LNCAP (cell line): ENCODE results near the gene PHF2.

Experiments
- CTCF ChIP-seq: fragments of 450-650 bp; IDR thresholded peaks from 2 replicates; pipeline ENCODE4 v1.5.1; 2017; ENCODE audit warnings: mild to moderate bottlenecking

The PHF2 gene

DNA sequence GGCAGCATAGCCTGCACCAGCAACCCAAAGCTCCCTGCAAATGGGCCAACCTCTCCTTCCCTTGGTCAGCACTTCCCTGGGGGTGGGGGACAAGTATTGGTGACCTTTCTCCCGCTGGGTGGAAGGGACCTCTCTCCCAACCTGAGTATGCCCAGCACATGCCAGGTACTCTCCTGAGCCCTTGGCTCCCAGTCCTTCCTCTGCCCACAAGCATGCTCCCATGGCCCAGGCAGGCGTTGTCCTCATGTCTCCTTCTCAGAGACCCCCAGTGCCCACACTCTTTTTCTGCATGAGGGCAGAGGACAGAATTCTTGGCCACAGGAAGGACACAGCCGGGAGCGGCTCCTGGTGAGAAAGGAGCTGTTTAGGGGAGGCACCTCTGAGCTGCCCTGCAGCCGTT is 60.3 kb downstream of the PHF2 start:
- TF ChIP-seq CTCF = no peak

GRCh38 chr9:93637886-93638285 is 61.5 kb downstream of the PHF2 start:
- no peak for TF ChIP-seq CTCF

- no peak for TF ChIP-seq CTCF
Measured at GRCh38 chr9:93640027-93640426, 63.6 kb downstream of the PHF2 start.

DNA sequence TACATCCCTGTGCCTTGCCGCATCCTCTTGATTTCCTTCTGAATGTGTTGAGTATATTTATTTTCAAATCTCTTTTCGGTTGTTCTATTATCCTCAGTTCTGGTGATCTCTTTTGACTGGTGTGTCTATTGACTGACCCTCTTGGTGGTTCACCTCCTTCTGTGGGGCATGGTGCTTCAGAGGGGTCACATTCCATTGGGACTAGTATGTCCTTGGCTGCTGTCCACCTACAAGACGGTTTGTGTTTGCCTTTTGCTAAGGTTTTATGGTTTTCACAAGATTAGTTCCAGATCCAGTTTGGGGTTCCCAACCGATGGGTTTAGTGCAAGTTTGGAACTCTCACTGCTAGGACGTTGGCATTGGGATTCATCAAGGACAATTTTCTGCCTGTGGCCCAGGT is 66.6 kb downstream of the PHF2 start:
- TF ChIP-seq CTCF = no peak

DNA sequence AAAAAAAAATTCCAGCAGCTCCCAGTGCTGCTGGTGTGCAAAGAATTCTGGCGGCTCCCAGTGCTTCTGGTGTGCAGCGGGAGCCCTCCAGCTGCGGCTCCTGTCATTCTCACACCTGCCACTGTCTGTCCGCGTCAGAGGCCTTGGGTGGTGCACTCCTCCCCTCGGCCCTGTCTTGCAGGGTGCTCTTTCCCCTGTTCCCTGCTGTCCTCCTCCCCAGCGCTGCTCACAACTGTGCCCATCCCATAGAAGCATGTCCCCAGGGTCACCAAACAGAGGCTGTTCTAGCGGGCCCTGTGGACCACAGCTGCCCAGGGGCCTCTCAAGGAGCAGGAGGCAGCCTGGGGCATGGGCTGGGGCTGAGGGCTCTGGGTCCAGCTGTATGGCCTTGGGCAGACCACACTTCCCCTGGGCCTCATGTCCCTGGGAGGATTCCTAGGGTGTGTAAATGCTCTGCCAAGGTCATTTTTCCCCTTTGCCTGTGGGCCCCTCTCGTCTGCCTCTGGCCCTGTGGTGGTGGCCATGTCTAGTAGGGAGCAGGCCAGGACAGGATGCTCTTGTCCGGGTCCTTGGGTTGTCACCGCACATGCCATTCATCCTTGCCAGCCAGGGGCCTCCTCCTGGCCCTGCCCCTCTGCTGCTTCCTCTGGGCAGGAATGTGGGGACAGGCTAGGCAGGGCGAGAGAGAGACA is 68.2 kb downstream of the PHF2 start:
- no peak for TF ChIP-seq CTCF

DNA sequence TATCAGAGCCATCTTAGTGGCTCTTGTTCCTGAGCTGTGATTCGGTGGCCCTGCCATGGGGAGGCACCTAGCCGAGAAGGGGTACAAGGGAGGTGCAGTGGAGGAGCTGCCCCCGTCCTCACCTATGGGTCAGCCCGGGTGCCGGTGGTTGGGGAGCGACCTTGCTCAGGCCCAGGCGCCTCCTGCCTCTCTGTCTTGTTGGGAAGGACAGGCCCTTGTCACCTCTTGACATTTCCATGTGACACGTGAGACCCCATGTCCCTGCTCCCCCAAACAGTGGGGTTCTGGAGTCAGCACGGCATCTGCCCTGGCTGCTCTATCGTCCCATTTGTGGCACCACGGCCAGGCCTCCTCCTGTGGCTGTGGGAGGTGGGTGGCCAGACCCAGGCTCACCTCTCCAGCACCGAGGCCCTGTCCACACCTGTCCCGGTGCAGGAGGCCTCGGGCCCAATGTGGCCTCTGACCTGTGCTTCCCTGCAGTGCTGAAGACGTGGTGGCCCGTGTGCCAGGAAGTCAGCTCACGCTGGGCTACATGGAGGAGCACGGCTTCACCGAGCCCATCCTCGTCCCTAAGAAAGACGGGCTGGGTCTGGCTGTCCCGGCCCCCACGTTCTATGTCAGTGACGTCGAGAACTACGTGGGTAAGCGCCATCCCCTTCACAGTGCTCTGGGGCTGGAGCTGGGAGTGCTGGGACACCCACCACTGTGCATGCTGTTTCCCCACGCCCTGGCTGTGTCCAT is 68.9 kb downstream of the PHF2 start:
- TF ChIP-seq CTCF = no peak

GRCh38 chr9:93645921-93646639 is 69.7 kb downstream of the PHF2 start:
- TF ChIP-seq CTCF = no peak
